ENCODE measurements around the gene S1PR4. TPM values are rescaled to one million over a fixed set of nuclear protein-coding genes. Genes with fewer than 3 reads are reported as not detected.

Gene S1PR4
- total RNA-seq, 1 donor from 2014 or later = 22.3 TPM

DNA sequence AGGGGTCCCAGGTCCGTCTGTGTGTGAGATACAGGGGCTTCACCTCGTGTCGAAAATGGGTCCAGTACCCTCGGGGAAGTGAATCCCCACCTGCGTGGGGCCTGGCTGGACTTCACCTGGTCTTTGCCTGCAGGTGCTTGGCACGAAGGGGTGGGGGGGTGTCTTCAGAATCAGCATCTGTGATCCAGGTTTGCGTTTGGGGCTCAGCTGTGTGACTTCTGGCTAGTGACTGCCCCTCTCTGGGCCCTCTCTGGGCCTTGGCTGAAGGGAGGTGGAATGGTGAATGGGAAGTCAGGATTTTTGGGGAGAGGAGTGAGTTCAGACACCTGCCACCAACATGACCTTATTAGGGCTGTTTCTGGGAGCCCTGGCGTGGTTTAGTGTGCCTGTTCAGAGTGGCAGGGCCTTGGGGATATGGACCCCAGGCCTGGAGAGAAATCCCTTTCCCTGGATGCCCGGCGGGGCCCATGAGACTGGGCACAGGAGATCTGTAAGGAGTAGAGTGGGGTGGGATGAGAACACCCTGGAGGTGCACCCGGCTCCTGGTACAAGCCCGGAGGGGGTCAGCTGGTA, 48.6 kb downstream of the S1PR4 start:
- intact Hi-C loops (cut with DNase I) = no loop called here
- Histone ChIP-seq H3K27me3 (peaks cover 56% of the 10 kb centered on the region), H3K9me3 (no peaks in the 10 kb centered on the region), H3K36me3 (no peaks in the 10 kb centered on the region), H3K27ac (no peak overlapping the region), H3K4me3 (no peak overlapping the region), H3K4me1 (no peaks in the 10 kb centered on the region)
- TF ChIP-seq, protein P1, sequence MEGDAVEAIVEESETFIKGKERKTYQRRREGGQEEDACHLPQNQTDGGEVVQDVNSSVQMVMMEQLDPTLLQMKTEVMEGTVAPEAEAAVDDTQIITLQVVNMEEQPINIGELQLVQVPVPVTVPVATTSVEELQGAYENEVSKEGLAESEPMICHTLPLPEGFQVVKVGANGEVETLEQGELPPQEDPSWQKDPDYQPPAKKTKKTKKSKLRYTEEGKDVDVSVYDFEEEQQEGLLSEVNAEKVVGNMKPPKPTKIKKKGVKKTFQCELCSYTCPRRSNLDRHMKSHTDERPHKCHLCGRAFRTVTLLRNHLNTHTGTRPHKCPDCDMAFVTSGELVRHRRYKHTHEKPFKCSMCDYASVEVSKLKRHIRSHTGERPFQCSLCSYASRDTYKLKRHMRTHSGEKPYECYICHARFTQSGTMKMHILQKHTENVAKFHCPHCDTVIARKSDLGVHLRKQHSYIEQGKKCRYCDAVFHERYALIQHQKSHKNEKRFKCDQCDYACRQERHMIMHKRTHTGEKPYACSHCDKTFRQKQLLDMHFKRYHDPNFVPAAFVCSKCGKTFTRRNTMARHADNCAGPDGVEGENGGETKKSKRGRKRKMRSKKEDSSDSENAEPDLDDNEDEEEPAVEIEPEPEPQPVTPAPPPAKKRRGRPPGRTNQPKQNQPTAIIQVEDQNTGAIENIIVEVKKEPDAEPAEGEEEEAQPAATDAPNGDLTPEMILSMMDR (IDR thresholded peaks at IDR 0.05) = no peak
- DNase-seq = no peak
- ATAC-seq = no peak

DNA sequence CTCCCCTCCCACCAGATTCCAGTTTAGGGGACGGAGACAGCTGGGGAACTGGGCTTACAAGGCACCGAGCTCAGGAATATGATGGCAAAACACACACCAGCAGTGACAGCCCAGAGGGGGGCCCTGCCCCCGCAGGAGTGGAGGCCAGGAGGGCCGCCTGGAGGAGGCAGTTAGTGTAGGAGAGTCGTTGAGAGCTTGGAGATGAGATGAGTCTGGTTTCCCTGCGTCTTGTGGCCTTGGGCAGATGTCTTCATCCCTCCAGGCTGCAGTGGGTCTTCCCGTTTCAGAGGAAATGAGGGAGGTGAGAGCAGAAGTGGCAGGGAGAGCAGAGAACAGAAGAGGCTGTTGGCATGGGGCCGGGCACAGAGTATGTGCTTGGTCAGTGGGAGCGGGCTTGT, 50.8 kb downstream of the S1PR4 start:
- TF ChIP-seq, protein P1 (IDR thresholded peaks at IDR 0.05) = no peak
- no peak for DNase-seq
- no peaks in the 10 kb centered on the region for H3K9me3 ChIP-seq
- H3K4me3 ChIP-seq = no peak overlapping the region
- peaks cover 37% of the 10 kb centered on the region for H3K27me3 ChIP-seq
- no peak for ATAC-seq
- intact Hi-C loops (cut with DNase I) = no loop called here
- no peaks in the 10 kb centered on the region for H3K36me3 ChIP-seq
- H3K4me1 ChIP-seq = no peaks in the 10 kb centered on the region
- no peak overlapping the region for H3K27ac ChIP-seq

Other genes starting within 250 kb of the S1PR4 start
- gene ZNF77, start 233.8 kb upstream of the S1PR4 start, total RNA-seq = 4.2 TPM
- gene TLE6, start 201.2 kb upstream of the S1PR4 start, total RNA-seq = 6.7 TPM
- gene TLE2, start 149.5 kb upstream of the S1PR4 start, total RNA-seq = 58.6 TPM
- gene TLE5, start 116.3 kb upstream of the S1PR4 start, total RNA-seq = 458 TPM
- gene GNA11, start 84.4 kb upstream of the S1PR4 start, total RNA-seq = 66.3 TPM
- 18.6 TPM for gene GNA15, start 42.7 kb upstream of the S1PR4 start, total RNA-seq
- gene NCLN, start 7.2 kb downstream of the S1PR4 start, total RNA-seq = 71.4 TPM
- not detected for gene CELF5, start 45.9 kb downstream of the S1PR4 start, total RNA-seq
- 150 TPM for gene NFIC, start 187.8 kb downstream of the S1PR4 start, total RNA-seq